ENCODE results near the gene MEN1.

The MEN1 gene

GRCh38 chr11:64762277-64762673 is 48.1 kb downstream of the MEN1 start:
- peak; percentile 36 for DNase-seq (ENCODE audit: low spot score)

- DNase-seq (ENCODE audit: low spot score) = no peak
Observed at GRCh38 chr11:64760759-64761420, 49.5 kb downstream of the MEN1 start.

GRCh38 chr11:64759722-64760719 is 50.3 kb downstream of the MEN1 start, which contains the start of gene PYGM:
TSS of gene PYGM (minus strand) at chr11:64759974. CDS start at chr11:64759898, 76 bp downstream.
- peak; percentile 61 for DNase-seq (ENCODE audit: low spot score)

- DNase-seq (ENCODE audit: low spot score) = no peak
Observed at GRCh38 chr11:64759131-64759721, 51.1 kb downstream of the MEN1 start.

- DNase-seq (ENCODE audit: low spot score) = no peak
Observed at GRCh38 chr11:64758330-64759079, 51.8 kb downstream of the MEN1 start.

- DNase-seq (ENCODE audit: low spot score) = no peak
Observed at GRCh38 chr11:64757549-64758329, 52.6 kb downstream of the MEN1 start.

GRCh38 chr11:64755681-64756361 is 54.5 kb downstream of the MEN1 start:
- no peak for DNase-seq (ENCODE audit: low spot score)

- DNase-seq (ENCODE audit: low spot score) = no peak
Observed at GRCh38 chr11:64754919-64755662, 55.3 kb downstream of the MEN1 start.

GRCh38 chr11:64754124-64754918 is 56.0 kb downstream of the MEN1 start:
- no peak for DNase-seq (ENCODE audit: low spot score)
